ENCODE data around the gene RBM3.

The RBM3 gene

GRCh38 chrX:48532161-48532560 is 42.1 kb upstream of the RBM3 start:
- Histone ChIP-seq H3K36me3 (replicated peaks; ENCODE audit: low read depth, low read length) (peaks cover 11% of the 10 kb centered on the region), H3K4me2 (ENCODE audit: low read length) (no peak overlapping the region), H3K4me1 (ENCODE audit: low read length) (no peaks in the 10 kb centered on the region), H3K9me3 (ENCODE audit: insufficient read depth, low read length) (no peaks in the 10 kb centered on the region), H3K27ac (ENCODE audit: low read length) (no peak overlapping the region), H2AFZ (ENCODE audit: low read depth, low read length) (no peak overlapping the region), H3K79me2 (ENCODE audit: low read length) (no peaks in the 10 kb centered on the region), H3K27me3 (ENCODE audit: low read depth, low read length) (no peaks in the 10 kb centered on the region), H3K4me3 (ENCODE audit: low read length) (no peak overlapping the region), H4K20me1 (ENCODE audit: insufficient read depth, low read length) (no peaks in the 10 kb centered on the region), H3K9ac (ENCODE audit: low read length) (no peak overlapping the region)
- no peak for TF ChIP-seq CTCF (IDR thresholded peaks at IDR 0.05; ENCODE audit: low read depth, low read length)
- TF ChIP-seq EZH2phosphoT487 (IDR thresholded peaks at IDR 0.05; ENCODE audit: low read depth): no peak

GRCh38 chrX:48533165-48533564 is 41.1 kb upstream of the RBM3 start:
- Histone ChIP-seq H3K4me1 (ENCODE audit: low read length) (no peaks in the 10 kb centered on the region), H3K36me3 (replicated peaks; ENCODE audit: low read depth, low read length) (peaks cover 8% of the 10 kb centered on the region), H3K79me2 (ENCODE audit: low read length) (no peaks in the 10 kb centered on the region), H4K20me1 (ENCODE audit: insufficient read depth, low read length) (no peaks in the 10 kb centered on the region), H3K27me3 (ENCODE audit: low read depth, low read length) (no peaks in the 10 kb centered on the region), H3K27ac (ENCODE audit: low read length) (no peak overlapping the region), H2AFZ (ENCODE audit: low read depth, low read length) (no peak overlapping the region), H3K9ac (ENCODE audit: low read length) (no peak overlapping the region), H3K4me2 (ENCODE audit: low read length) (no peak overlapping the region), H3K9me3 (ENCODE audit: insufficient read depth, low read length) (no peaks in the 10 kb centered on the region), H3K4me3 (ENCODE audit: low read length) (no peak overlapping the region)
- TF ChIP-seq CTCF (IDR thresholded peaks at IDR 0.05; ENCODE audit: low read depth, low read length): no peak
- no peak for TF ChIP-seq EZH2phosphoT487 (IDR thresholded peaks at IDR 0.05; ENCODE audit: low read depth)

- Histone ChIP-seq H4K20me1 (ENCODE audit: insufficient read depth, low read length) (peaks cover 8% of the 10 kb centered on the region; the same call in 1 of the 2 replicates), H3K9me3 (ENCODE audit: insufficient read depth, low read length) (no peaks in the 10 kb centered on the region), H3K4me1 (ENCODE audit: low read length) (peaks cover 12% of the 10 kb centered on the region), H3K36me3 (replicated peaks; ENCODE audit: low read depth, low read length) (no peaks in the 10 kb centered on the region), H3K27me3 (ENCODE audit: low read depth, low read length) (no peaks in the 10 kb centered on the region), H3K4me2 (ENCODE audit: low read length) (peak overlapping the region; percentile 60), H3K9ac (ENCODE audit: low read length) (peak overlapping the region; percentile 24; the same call in 1 of the 2 replicates), H3K4me3 (ENCODE audit: low read length) (peak overlapping the region; percentile 99), H2AFZ (ENCODE audit: low read depth, low read length) (peak overlapping the region; percentile 88), H3K27ac (ENCODE audit: low read length) (0 out of 2 replicates have a peak overlapping the region, but pooled peaks have one; percentile 24), H3K79me2 (ENCODE audit: low read length) (peaks cover 17% of the 10 kb centered on the region)
- TF ChIP-seq EZH2phosphoT487 (IDR thresholded peaks at IDR 0.05; ENCODE audit: low read depth) (no peak), CTCF (IDR thresholded peaks at IDR 0.05; ENCODE audit: low read depth, low read length) (no peak)
Measured at GRCh38 chrX:48538641-48539344, 35.5 kb upstream of the RBM3 start.

DNA sequence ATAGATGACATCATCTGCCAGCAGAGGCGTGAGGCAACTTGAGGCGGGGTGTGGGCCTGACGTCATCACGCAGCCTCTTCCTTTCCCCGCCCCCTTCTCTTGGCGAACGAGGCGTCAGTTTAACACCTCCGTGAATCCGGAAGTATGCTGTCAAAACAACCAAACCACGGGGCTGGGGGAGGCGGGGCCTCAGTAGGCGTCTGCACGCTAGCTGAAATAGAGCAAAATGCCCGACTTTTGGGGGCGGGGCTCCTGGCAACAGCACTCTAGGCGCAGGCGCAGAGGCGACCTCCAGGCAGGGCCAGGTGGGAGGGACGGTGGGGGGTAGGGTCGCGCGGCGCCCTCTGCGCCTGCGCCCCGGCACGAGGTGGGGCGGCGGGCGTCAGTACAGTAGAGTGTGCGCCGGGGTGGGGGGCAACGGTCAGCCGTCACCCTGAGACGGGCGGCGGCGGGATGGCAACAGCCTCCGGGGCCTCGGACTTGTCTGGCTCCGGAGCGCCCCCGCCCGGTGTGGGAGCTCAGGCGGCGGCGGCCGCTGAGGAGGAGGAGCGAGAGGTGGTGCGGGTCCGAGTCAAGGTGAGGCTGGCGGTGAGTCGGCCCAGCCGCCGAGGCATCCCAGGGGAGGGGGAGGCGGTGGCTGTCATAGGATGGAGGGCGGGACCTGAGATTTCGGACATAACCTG is 34.8 kb upstream of the RBM3 start, which contains the start of gene TBC1D25:
Gene TBC1D25 (plus strand): TSS at position 370 of the 683 bp plus-strand sequence. CDS start 84 bp downstream, at position 454.
- Histone ChIP-seq H3K9ac (ENCODE audit: low read length) (peak within 1 kb of the TSS; percentile 95), H3K4me1 (ENCODE audit: low read length) (peaks cover 12% of the 10 kb centered on the region), H3K4me2 (ENCODE audit: low read length) (peak within 1 kb of the TSS; percentile 92), H3K27me3 (ENCODE audit: low read depth, low read length) (no peaks in the 10 kb centered on the region), H2AFZ (ENCODE audit: low read depth, low read length) (peak within 1 kb of the TSS; percentile 88), H3K27ac (ENCODE audit: low read length) (peak within 1 kb of the TSS; percentile 76), H4K20me1 (ENCODE audit: insufficient read depth, low read length) (peaks cover 8% of the 10 kb centered on the region; the same call in 1 of the 2 replicates), H3K79me2 (ENCODE audit: low read length) (peaks cover 17% of the 10 kb centered on the region), H3K36me3 (replicated peaks; ENCODE audit: low read depth, low read length) (no peaks in the 10 kb centered on the region), H3K4me3 (ENCODE audit: low read length) (peak within 1 kb of the TSS; percentile 99), H3K9me3 (ENCODE audit: insufficient read depth, low read length) (no peaks in the 10 kb centered on the region)
- TF ChIP-seq EZH2phosphoT487 (IDR thresholded peaks at IDR 0.05; ENCODE audit: low read depth) (no peak), CTCF (IDR thresholded peaks at IDR 0.05; ENCODE audit: low read depth, low read length) (peak; percentile 46)
